GM12891 (cell line): ENCODE data around the gene PACSIN1.

Experiments used
- DNase-seq: peaks from one replicate; pipeline ENCODE4 v3.0.0; 2011; ENCODE audit warnings: low spot score; ENCODE audit not compliant: insufficient read length
- FAIRE-seq: peaks from 2 replicates; lab custom pipeline; 2011; peaks lifted over from hg19 to GRCh38; lab: Jason Lieb, UNC
- PAX5 ChIP-seq: IDR thresholded peaks from 2 replicates; pipeline ENCODE4 v1.6.1; 2011; ENCODE audit warnings: low read length, moderate library complexity, mild to moderate bottlenecking; ENCODE audit not compliant: insufficient read depth, severe bottlenecking
- POLR2A ChIP-seq: IDR thresholded peaks from 2 replicates; pipeline ENCODE4 v1.6.1; 2011; ENCODE audit warnings: low read depth, low read length, control low read depth
- POLR2AphosphoS5 ChIP-seq: IDR thresholded peaks from 2 replicates; pipeline ENCODE4 v1.6.1; 2011; ENCODE audit warnings: low read depth, low read length, control low read depth
- POU2F2 ChIP-seq: IDR thresholded peaks from 2 replicates; pipeline ENCODE4 v1.6.1; 2011; ENCODE audit warnings: low read depth, mild to moderate bottlenecking, control low read depth, low read length, moderate library complexity
- SPI1 ChIP-seq: IDR thresholded peaks from 2 replicates; pipeline ENCODE4 v1.6.1; 2011; ENCODE audit warnings: low read depth, low read length, control low read depth
- TAF1 ChIP-seq: IDR thresholded peaks from 2 replicates; pipeline ENCODE4 v1.6.1; 2011; ENCODE audit warnings: low read depth, low read length, control low read depth

The PACSIN1 gene

GRCh38 chr6:34512738-34513115, 46.9 kb downstream of the PACSIN1 start:
- DNase-seq: no peak

GRCh38 chr6:34513646-34514045, 47.8 kb downstream of the PACSIN1 start:
- DNase-seq (no peak), FAIRE-seq (no peak)
- TF ChIP-seq POU2F2 (no peak), POLR2A (no peak), PAX5 (no peak), POLR2AphosphoS5 (no peak), SPI1 (no peak), TAF1 (no peak)

More at GRCh38 chr6:34512738-34513115, 46.9 kb downstream of the PACSIN1 start:
- no peak for TF ChIP-seq POLR2AphosphoS5
- no peak for TF ChIP-seq PAX5
- no peak for TF ChIP-seq SPI1
- no peak for TF ChIP-seq POLR2A
- TF ChIP-seq POU2F2: no peak
- TF ChIP-seq TAF1: no peak
- no peak for FAIRE-seq

- no peak for DNase-seq
- FAIRE-seq: no peak
Observed at GRCh38 chr6:34514112-34514511, 48.2 kb downstream of the PACSIN1 start.

GRCh38 chr6:34514593-34515472, 49.0 kb downstream of the PACSIN1 start:
- TF ChIP-seq SPI1 (no peak), POU2F2 (no peak), POLR2AphosphoS5 (no peak), PAX5 (no peak), POLR2A (no peak), TAF1 (no peak)
- DNase-seq (no peak), FAIRE-seq (no peak)

More at GRCh38 chr6:34514112-34514511, 48.2 kb downstream of the PACSIN1 start:
- TF ChIP-seq TAF1 (no peak), POU2F2 (no peak), PAX5 (no peak), SPI1 (no peak), POLR2A (no peak), POLR2AphosphoS5 (no peak)

GRCh38 chr6:34515473-34516387, 49.9 kb downstream of the PACSIN1 start:
- no peak for FAIRE-seq
- no peak for DNase-seq
- no peak for TF ChIP-seq SPI1
- TF ChIP-seq POLR2AphosphoS5: no peak

- FAIRE-seq (no peak), DNase-seq (no peak)
- TF ChIP-seq TAF1 (no peak), POLR2AphosphoS5 (no peak), POLR2A (no peak), POU2F2 (no peak), PAX5 (no peak)
Observed at GRCh38 chr6:34516391-34517324, 50.8 kb downstream of the PACSIN1 start.

GRCh38 chr6:34517461-34517881, 51.6 kb downstream of the PACSIN1 start:
- FAIRE-seq: no peak
- no peak for TF ChIP-seq POLR2AphosphoS5
- TF ChIP-seq POU2F2: no peak
- TF ChIP-seq POLR2A: no peak

GRCh38 chr6:34517966-34518365, 52.1 kb downstream of the PACSIN1 start:
- DNase-seq: no peak
- no peak for FAIRE-seq
- TF ChIP-seq SPI1 (no peak), POLR2AphosphoS5 (no peak)

More at GRCh38 chr6:34517461-34517881, 51.6 kb downstream of the PACSIN1 start:
- DNase-seq: no peak
